Measurements from ENCODE around the gene UBALD2.
"Not testable (repeated sequence)": the region's sequence is repeated elsewhere in the genome, so short reads cannot be mapped to it uniquely, and the experiment has no call there.

DNA sequence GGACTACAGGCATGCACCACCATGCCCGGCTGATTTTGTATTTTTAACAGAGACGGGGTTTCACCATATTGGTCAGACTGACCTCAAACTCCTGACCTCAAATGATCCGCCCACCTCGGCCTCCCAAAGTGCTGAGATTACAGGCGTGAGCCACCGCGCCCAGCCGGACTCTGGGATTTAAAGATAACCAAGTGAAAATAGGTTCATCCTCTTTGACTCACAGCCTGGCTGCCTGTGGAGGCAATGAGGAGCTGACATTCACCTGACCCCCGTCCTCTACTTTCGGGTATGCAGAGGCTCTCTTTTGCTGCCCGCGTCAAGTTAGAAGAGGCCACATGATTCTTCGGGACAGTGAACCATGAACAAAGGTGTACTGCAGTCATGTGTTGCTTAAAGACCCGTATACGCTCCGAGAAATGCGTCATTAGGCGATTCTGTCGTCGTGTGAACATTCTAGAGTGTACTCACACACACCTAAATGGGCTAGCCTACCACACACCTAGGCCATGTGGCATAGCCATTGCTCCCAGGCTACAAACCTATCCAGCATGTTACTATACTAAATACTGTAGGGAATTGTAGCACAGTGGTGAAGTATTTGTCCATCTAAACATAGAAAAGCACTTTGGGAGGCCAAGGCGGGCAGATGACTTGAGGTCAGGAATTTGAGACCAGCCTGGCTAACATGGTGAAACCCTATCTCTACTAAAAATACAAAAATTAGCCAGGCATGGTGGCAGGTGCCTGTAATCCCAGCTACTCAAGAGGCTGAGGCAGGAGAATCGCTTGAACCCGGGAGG is 12.0 kb upstream of the UBALD2 start:
- TF ChIP-seq, protein P1, sequence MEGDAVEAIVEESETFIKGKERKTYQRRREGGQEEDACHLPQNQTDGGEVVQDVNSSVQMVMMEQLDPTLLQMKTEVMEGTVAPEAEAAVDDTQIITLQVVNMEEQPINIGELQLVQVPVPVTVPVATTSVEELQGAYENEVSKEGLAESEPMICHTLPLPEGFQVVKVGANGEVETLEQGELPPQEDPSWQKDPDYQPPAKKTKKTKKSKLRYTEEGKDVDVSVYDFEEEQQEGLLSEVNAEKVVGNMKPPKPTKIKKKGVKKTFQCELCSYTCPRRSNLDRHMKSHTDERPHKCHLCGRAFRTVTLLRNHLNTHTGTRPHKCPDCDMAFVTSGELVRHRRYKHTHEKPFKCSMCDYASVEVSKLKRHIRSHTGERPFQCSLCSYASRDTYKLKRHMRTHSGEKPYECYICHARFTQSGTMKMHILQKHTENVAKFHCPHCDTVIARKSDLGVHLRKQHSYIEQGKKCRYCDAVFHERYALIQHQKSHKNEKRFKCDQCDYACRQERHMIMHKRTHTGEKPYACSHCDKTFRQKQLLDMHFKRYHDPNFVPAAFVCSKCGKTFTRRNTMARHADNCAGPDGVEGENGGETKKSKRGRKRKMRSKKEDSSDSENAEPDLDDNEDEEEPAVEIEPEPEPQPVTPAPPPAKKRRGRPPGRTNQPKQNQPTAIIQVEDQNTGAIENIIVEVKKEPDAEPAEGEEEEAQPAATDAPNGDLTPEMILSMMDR (IDR thresholded peaks at IDR 0.05; ENCODE audit: insufficient read depth, low read length), result not testable (repeated sequence)
- not testable (repeated sequence) for TF ChIP-seq GABPA (IDR thresholded peaks at IDR 0.05; ENCODE audit: low read depth)
- TF ChIP-seq, protein P2, sequence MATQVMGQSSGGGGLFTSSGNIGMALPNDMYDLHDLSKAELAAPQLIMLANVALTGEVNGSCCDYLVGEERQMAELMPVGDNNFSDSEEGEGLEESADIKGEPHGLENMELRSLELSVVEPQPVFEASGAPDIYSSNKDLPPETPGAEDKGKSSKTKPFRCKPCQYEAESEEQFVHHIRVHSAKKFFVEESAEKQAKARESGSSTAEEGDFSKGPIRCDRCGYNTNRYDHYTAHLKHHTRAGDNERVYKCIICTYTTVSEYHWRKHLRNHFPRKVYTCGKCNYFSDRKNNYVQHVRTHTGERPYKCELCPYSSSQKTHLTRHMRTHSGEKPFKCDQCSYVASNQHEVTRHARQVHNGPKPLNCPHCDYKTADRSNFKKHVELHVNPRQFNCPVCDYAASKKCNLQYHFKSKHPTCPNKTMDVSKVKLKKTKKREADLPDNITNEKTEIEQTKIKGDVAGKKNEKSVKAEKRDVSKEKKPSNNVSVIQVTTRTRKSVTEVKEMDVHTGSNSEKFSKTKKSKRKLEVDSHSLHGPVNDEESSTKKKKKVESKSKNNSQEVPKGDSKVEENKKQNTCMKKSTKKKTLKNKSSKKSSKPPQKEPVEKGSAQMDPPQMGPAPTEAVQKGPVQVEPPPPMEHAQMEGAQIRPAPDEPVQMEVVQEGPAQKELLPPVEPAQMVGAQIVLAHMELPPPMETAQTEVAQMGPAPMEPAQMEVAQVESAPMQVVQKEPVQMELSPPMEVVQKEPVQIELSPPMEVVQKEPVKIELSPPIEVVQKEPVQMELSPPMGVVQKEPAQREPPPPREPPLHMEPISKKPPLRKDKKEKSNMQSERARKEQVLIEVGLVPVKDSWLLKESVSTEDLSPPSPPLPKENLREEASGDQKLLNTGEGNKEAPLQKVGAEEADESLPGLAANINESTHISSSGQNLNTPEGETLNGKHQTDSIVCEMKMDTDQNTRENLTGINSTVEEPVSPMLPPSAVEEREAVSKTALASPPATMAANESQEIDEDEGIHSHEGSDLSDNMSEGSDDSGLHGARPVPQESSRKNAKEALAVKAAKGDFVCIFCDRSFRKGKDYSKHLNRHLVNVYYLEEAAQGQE (IDR thresholded peaks at IDR 0.05; ENCODE audit: insufficient replicate concordance, low read depth), result not testable (repeated sequence)
